Esophagus muscularis mucosa (tissue), 3 donors: ENCODE results near the gene XPC.

Source experiments
- CTCF ChIP-seq, 3 experiments: fragments of 200-600 bp in 2 of 3; fragments of 450-650 bp in 1 of 3; sonication (generic) in 2 of 3; IDR thresholded peaks; one replicate each; pipeline ENCODE4 v1.5.1; 2017 to 2019; ENCODE audit warnings: antibody characterized with exemption in 3 of 3, mild to moderate bottlenecking in 2 of 3, moderate library complexity in 1 of 3
- POLR2A ChIP-seq: fragments of 450-650 bp; IDR thresholded peaks from one replicate; pipeline ENCODE4 v1.6.1; 2017; ENCODE audit warnings: antibody characterized with exemption, moderate library complexity, mild to moderate bottlenecking, low read depth
- POLR2AphosphoS5 ChIP-seq, 2 donors: sonication (generic); formaldehyde crosslinking; IDR thresholded peaks; one replicate each; pipeline ENCODE4 v1.6.1; 2017; ENCODE audit warnings: antibody characterized with exemption in 2 of 2

- TF ChIP-seq CTCF (IDR thresholded peaks at IDR 0.05) (no peak), POLR2A (no peak), POLR2AphosphoS5 (IDR thresholded peaks at IDR 0.05) (no peak)
Observed at GRCh38 chr3:14181253-14181652, 2.9 kb upstream of the XPC start.
